Mucosa of gallbladder (tissue), 1 donor: ENCODE measurements around the gene RETREG1. TPM values are rescaled to one million over a fixed set of nuclear protein-coding genes. Genes with fewer than 3 reads are reported as not detected.
"Not testable (repeated sequence)": the region's sequence is repeated elsewhere in the genome, so short reads cannot be mapped to it uniquely, and the experiment has no call there.

Source experiments
- DNase-seq: peaks from one replicate; pipeline ENCODE4 v3.0.0-alpha.2; 2020; ENCODE audit warnings: low spot score
- total RNA-seq: library from RNA; stranded (reverse); gene quantifications from one replicate; pipeline ENCODE4 v1.2.1, GENCODE V29; 2021
- donor health status: DM: no; HTN: no; CAD: no.

RETREG1 gene
- total RNA-seq, 1 donor from 2014 or later = 63.7 TPM

- DNase-seq = peak; percentile 14
These were observed 160.5 kb downstream of the RETREG1 start for GRCh38 chr5:16456103-16456832.

DNA sequence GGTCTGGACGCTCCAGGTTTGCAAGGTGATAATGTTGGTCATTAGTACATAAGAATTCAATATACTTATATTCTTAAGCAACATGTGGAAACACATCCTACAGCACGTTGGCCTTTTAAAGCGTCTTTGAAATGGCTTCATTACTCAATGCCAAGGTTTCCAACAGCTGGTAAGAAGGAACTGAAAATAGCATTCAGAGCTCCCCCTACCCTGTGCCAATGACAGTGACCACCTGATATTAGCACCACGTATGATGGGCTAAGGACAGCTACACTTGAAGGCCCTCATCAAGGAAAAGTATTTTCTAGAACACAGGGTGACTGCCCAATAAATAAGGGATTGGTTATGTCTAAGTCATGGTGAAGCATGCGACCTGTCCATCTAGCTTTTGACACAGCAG is 161.1 kb downstream of the RETREG1 start:
- DNase-seq = no peak

DNA sequence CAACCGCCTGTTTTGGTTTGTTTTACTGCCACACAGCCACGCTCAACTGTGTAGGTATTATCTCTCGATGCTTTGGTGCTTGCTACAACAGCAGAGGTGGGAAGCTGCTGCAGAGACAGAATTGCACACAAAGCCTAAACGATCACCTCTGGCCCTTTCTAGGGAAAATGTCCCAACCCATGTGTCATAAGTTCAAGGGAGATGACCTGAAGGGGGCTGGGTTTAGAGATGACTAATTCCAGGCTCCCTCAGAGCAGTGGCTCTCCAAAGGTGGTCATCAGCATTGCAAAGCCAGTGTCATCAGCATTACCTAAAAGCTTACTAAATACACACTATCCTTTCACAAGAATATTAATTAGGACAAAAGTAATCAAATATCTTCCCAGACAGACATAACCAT is 162.1 kb downstream of the RETREG1 start:
- DNase-seq = no peak

- no peak for DNase-seq
These were observed 163.2 kb downstream of the RETREG1 start for GRCh38 chr5:16453609-16454008.

GRCh38 chr5:16450163-16450562 is 166.6 kb downstream of the RETREG1 start:
- no peak for DNase-seq

- DNase-seq = no peak
These were observed 169.8 kb downstream of the RETREG1 start for GRCh38 chr5:16446993-16447392.

DNA sequence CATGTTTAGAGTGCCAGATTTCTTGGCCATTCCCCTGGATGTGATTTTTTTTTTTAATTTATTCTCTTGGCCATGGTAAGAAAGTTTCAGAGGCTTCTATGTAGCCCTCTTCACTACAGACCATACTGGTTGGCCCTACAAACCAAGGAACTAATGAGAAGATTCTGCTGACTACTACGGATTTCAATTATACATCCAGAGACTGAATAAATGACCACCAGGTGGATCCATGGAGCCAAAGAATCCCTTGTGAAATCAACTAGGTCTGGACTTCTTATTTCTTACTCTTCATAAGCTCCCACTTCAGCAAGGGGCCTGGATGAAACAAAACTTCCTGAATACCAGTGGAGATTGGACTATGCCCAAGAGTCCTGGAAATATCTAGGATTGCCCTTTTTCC is 178.8 kb downstream of the RETREG1 start:
- no peak for DNase-seq

DNA sequence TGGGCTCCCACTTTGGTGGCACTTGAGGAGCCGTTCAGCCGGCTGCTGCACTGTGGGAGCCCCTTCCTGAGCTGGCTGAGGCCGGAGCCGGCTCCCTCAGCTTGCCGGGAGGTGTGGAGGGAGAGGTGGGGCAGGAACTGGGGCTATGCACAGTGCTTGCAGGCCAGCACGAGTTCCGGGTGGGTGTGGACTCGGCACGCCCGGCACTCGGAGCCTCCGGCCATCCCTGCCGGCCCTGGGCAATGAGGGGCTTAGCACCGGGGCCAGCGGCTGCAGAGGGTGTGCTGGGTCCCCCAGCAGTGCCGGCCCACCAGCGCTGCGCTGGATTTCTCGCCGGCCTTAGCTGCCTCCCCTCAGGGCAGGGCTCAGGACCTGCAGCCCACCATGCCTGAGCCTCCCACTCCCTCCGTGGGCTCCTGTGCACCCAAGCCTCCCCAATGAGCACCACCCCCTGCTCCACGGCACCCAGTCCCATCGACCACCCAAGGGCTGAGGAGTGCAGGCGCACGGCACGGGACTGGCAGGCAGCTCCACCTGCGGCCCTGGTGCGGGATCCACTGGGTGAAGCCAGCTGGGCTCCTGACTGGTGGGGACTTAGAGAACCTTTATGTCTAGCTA is 180.6 kb downstream of the RETREG1 start:
- DNase-seq = not testable (repeated sequence)

DNA sequence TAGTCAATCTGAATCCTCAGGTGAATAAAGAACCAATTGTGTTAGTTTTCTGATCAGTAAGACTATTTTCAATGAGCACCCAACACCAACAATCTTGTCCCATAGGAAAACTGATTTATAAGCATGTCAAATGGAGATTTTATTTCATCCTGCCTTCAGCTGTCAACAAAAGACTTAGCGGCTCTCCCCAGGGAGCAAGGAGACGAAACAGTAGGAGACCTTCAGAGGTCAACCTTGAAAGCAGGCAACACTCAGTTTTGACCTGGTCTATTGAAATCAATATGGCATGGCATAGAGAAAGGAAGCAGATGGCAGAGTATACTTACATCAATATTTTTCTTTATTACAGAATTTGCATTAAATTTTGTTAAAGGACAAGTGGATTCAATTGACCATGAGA is 185.3 kb downstream of the RETREG1 start:
- DNase-seq = no peak

GRCh38 chr5:16430349-16431089 is 186.3 kb downstream of the RETREG1 start:
- no peak for DNase-seq

GRCh38 chr5:16428359-16428758 is 188.4 kb downstream of the RETREG1 start:
- no peak for DNase-seq

GRCh38 chr5:16427587-16427986 is 189.2 kb downstream of the RETREG1 start:
- no peak for DNase-seq

Other genes starting within 250 kb of the RETREG1 start
- 30.9 TPM for gene ZNF622, start 151.2 kb downstream of the RETREG1 start, total RNA-seq